Smooth muscle cell of the brain vasculature (primary cell): ENCODE measurements around the gene ZNF574.
"Not testable (repeated sequence)": the region's sequence is repeated elsewhere in the genome, so short reads cannot be mapped to it uniquely, and the experiment has no call there.

Source experiments
- DNase-seq: peaks from one replicate; pipeline ENCODE4 v3.0.0-alpha.2; 2012; ENCODE audit warnings: low read depth, low spot score

Gene ZNF574

GRCh38 chr19:42099336-42099925, 23.5 kb downstream of the ZNF574 start:
- no peak for DNase-seq

GRCh38 chr19:42100241-42100640, 24.3 kb downstream of the ZNF574 start:
- not testable (repeated sequence) for DNase-seq

GRCh38 chr19:42102877-42103276, 26.9 kb downstream of the ZNF574 start:
- DNase-seq, result no peak

- no peak for DNase-seq
Measured at GRCh38 chr19:42105368-42105767, 29.4 kb downstream of the ZNF574 start.

DNA sequence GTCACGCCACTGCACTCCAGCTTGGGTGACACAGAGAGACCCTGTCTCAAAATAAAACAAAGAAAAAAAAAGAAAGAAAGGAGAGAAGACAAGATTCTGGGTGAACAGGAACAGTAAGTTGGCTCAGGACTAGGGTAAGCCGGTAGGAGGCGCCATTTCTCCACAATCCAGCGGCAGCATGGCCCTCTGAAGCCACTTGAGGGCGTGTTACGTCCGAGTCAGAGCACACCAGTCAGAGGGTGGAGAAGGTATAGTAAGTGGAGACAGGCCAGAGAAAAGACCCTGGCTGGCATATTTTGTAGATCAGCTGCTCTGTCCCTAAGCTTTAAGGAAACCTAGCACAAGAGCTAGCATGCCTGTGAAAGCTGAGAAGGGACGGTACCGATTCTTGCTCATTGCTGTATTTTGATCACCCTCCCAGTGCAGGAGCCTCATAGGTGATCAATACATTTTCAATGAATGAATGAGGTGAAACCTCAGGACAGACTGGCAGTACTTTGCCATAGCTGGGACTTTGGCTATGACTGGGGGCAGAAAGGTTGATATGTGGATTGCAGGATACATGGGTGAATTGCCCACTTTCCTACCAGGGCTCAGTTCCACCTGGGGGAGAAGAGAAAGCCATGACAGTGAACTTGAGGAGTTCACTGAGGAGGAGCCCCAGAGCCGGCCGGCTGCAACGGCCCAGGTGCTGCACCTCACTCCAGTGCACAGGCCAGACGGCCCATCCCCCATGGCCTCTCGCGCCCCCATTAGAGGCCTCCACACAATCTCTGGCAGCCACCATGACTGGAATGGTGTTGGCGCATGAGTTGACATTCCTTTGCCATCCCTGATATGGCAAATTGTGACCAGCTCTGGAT, 32.8 kb downstream of the ZNF574 start:
- DNase-seq, result peak; percentile 76

GRCh38 chr19:42109896-42110295, 33.9 kb downstream of the ZNF574 start:
- DNase-seq, result no peak

GRCh38 chr19:42110658-42111057, 34.7 kb downstream of the ZNF574 start:
- DNase-seq, result no peak

DNA sequence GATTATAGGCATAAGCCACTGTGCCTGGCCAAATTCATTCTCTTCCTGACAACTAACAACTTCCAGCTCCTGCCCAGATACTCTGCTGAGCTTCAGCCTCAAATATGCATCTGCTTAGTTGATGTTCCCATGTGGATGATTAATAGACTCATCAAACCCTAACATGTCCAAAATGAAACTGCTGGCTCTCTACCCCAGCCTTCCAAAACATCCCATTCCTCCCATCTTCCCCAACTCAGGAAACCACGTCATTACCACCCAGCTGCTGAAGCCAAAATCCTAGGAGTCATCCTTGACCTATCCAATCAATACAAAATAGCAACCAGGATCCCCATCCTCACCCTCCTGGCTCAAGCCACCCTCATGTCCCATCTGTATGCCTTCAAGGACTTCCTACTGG, 35.4 kb downstream of the ZNF574 start:
- DNase-seq, result no peak

- DNase-seq, result no peak
Measured at GRCh38 chr19:42111811-42112210, 35.8 kb downstream of the ZNF574 start.

- DNase-seq, result peak; percentile 87
Measured at GRCh38 chr19:42113641-42114348, 37.8 kb downstream of the ZNF574 start.

DNA sequence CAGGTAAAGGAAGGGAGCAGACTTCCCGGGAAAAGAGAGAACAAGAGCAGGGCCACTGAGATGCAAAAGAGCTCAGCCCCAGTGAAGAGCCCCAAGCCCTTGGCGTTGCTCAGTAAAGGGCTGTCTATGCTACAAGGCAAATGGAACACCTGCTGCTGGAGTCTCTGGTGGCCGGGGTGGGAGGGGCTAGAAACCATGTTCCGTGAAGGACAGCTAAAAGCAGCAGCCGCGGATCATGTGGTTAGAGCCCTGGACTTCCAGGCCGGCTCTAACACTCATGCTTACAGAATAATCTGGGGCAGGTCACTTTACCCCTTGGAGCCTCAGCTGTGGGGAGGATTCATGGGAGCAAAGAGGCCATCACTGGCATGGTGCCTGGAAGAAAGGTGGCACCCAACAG, 38.4 kb downstream of the ZNF574 start:
- DNase-seq, result no peak

DNA sequence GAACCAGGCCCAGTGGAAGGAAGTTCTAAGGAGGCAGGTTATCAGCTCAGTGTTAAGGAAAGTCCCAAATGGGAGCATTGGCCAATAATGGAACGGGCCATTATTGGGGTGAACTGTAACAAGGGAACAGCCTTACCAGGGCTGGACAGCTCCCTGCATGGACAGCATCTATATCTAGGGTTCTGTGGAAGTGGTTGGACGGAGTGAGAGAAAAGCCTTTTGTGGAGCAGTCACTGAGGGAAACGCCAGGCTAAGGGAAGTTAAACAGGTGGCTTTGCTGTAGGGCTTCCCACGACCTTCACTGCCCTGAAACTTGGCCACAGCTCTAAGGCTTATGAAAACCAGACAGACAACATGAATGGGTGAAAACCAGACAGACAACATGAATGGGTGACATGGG, 39.3 kb downstream of the ZNF574 start:
- no peak for DNase-seq

DNA sequence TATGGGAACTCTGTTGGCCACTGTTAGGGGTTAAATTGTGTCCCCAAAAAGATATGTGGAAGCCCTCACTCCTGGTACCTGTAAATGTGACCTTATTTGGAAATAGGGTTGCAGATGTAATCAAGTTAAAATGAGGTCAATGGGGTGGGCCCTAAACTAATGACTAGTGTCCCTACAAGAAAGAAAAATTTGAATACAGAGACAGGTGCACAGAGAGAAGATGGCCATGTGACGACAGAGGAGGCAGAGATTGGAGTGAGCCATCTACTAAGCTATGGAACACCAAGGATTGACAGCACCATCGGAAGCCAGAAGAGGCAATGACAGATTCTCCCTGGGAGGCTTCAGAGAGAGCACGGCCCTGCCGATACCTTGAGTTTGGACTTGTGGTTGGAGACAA, 39.7 kb downstream of the ZNF574 start:
- no peak for DNase-seq

- DNase-seq, result no peak
Measured at GRCh38 chr19:42116308-42117075, 40.5 kb downstream of the ZNF574 start.

- no peak for DNase-seq
Measured at GRCh38 chr19:42117076-42117475, 41.1 kb downstream of the ZNF574 start.

- DNase-seq, result no peak
Measured at GRCh38 chr19:42120276-42120980, 44.5 kb downstream of the ZNF574 start.

DNA sequence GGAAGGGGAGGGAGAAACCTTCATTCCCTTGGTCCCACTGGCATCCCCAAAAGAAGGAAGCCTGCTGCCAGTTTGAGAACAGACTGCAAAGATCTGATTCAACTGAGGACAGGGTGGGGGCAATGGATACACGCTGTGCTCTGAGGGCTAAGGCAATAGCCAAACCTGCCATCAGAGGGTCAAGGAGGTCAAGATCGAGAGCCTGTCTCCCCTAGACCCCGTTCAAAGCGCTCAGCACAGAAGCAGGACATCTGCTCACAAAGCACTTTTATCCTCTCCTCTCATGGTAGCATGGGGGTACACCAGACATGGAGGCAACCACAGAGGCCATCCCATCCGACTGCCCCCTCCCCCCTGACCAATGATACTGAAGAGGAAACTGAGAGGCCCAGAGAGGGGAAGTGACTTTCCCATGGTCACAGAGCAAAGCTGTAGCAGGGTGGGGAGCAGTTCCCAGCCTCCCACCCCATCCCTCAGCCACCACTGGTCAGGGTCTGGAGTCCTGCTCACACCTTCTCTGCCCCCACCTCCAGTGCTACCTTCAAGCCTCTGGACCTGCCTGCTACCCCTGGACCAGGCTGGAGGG, 45.2 kb downstream of the ZNF574 start:
- no peak for DNase-seq

DNA sequence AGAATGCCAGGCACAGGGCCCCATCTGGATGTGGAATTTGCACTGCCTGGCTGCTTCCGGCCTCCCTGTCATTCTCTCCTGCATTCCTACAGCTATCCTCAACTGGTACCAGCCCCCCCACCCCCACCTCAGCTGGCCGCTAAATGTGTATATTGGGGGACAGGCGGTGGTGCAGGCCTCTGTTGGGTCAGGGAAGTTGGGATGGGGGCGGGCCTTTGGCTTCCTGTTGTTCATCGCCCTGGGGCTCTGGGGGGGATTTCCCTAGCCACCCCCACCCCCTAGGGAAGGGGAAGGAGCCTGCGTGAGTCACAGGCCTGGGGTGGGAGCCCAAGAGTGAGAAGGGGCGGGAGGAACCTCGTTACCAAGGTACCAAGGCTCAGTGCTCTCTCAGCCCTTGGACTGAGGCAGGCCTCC, 45.7 kb downstream of the ZNF574 start:
- no peak for DNase-seq

DNA sequence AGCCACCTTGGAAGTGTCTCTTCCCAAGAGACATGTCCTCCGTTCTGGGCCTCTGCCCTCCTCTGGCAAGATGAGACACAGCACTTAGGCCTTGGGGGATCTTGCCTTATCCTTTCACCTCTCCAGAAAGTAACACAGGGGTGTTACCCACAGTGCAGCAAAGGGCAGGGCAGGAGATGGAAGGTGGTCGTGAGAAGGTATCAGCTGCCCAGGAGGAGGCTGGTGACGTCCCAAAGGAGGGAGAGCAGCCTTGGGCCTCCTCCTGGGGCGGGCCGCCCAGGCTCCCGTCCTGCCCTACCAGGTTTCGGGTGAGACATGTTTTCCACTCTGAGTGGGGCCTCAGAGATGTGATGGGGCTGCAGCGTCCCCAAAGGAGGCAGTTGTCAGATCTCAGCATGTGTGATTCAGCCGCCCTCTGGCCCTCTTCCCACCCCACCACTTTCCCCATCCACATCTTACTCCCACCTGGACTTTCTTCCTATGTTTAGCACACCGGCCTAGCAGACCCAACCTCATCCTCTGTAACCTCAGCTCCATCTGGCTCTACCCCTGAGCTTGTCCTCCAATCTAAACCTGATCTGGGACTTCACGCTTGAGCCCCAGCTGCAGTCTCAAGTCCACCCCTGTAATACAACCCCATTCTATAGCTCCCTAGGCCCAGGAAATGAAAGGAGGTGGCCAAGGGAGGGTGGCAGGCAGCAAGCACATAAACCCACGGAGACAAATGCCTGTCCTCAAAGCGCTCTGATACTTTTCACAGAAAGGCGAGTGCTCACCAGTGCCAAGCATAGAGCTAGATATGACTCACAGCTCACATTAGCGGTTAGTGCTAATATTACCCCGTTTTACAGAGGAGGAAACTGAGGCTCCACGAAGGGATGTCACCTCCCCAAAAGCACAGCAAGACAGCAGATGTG, 47.0 kb downstream of the ZNF574 start:
- DNase-seq, result no peak

DNA sequence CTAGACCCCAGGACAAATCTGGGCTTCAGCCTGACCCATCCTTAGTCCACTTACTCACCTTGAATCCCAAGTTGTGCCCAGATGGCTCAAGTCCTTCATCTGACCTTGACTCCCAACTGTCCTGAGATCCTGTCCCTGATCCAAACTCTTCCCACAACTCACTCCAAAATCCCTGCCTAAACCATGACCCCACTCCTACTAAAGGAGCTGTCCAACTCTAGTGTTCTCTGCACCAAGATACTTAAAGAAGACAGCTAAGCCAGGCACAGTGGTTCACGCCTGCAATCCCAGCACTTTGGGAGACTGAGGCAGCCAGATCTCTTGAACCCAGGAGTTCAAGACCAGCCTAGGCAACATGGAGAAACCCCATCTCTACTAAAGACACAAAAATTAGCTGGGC, 47.8 kb downstream of the ZNF574 start:
- no peak for DNase-seq
